Epithelial cell of umbilical artery (primary cell): ENCODE measurements around the gene DUSP11. TPM values are rescaled to one million over a fixed set of nuclear protein-coding genes. Genes with fewer than 3 reads are reported as not detected.

Experiments
- total RNA-seq: library from RNA; depleted of rRNA; stranded (reverse); fragments of >200 nt; gene quantifications from 2 replicates; pipeline ENCODE4 v1.2.3, GENCODE V29; 2014

Gene DUSP11
- 28.1 and 28.3 TPM in 2 replicates for total RNA-seq

GRCh38 chr2:73779467-73780236, at the start of gene DUSP11:
Gene DUSP11 (minus strand): TSS chr2:73780103. CDS start chr2:73779974, 129 bp downstream.

GRCh38 chr2:73828818-73829570, 49.1 kb upstream of the DUSP11 start, which contains the start of gene STAMBP:
Gene STAMBP (plus strand): TSS chr2:73828961. CDS start chr2:73830857, 1,896 bp downstream.

GRCh38 chr2:73783883-73784282, 4.0 kb upstream of the DUSP11 start, which contains the start of gene C2orf78:
Gene C2orf78 (plus strand): TSS chr2:73784183. CDS start chr2:73784310, 127 bp downstream.

GRCh38 chr2:73736855-73737779, 42.8 kb downstream of the DUSP11 start, which contains the start of gene TPRKB:
Gene TPRKB (minus strand): TSS chr2:73737345. CDS start chr2:73734569, 2,776 bp downstream.

Other genes with a start within 250 kb of the DUSP11 start
- not detected in 2 replicates for gene NAT8, start 137.7 kb downstream of the DUSP11 start, total RNA-seq
- 50.3 and 56.2 TPM in 2 replicates for gene TPRKB, start 42.8 kb downstream of the DUSP11 start, total RNA-seq
- gene C2orf78, start 4.1 kb upstream of the DUSP11 start, total RNA-seq, result not detected in 2 replicates
- 14.0 and 17.6 TPM in 2 replicates for gene STAMBP, start 48.9 kb upstream of the DUSP11 start, total RNA-seq
- 0.32 and 0.91 TPM in 2 replicates for gene ACTG2, start 112.9 kb upstream of the DUSP11 start, total RNA-seq
- 48.2 and 62.7 TPM in 2 replicates for gene DGUOK, start 146.8 kb upstream of the DUSP11 start, total RNA-seq
- 3.2 and 3.5 TPM in 2 replicates for gene TET3, start 204.8 kb upstream of the DUSP11 start, total RNA-seq